HCT116 (cell line): ENCODE measurements around the gene AAK1. TPM values are rescaled to one million over a fixed set of nuclear protein-coding genes. Genes with fewer than 3 reads are reported as not detected.
A peak's percentile ranks its signal among the peaks of the same experiment; 100 is the strongest.

Source experiments
- ATAC-seq: fragments of 200-7000 bp; cut with Tn5 transposase; 2 replicates; pipeline ENCODE4 v1.9.1; 2020; ENCODE audit warnings: mild to moderate bottlenecking, moderate library complexity
- BruUV-seq: library from RNA; stranded (reverse); fragments of 400-500 nt; replicated peaks from 2 replicates; lab custom pipeline; 2021; lab: Mats Ljungman, UMichigan
- CTCF ChIA-PET: fragments of 300-600 bp; sonication (Branson Sonifier 250); formaldehyde crosslinking; loops from one replicate; lab custom pipeline; 2021; ENCODE audit warnings: antibody characterized with exemption; lab: Charles Lee
- POLR2A ChIA-PET: fragments of 300-600, 350-600 bp; sonication (Branson Sonifier 250); formaldehyde crosslinking; loops from one replicate; lab custom pipeline; 2021; ENCODE audit warnings: antibody characterized with exemption; lab: Charles Lee
- RAD21 ChIA-PET, 2 experiments: fragments of 300-600 bp; sonication (Branson Sonifier 250); formaldehyde crosslinking; loops; one replicate each; lab custom pipeline; 2023; ENCODE audit warnings: low total read pairs in 2 of 2; ENCODE audit not compliant: uncharacterized antibody in 2 of 2, unreplicated experiment in 2 of 2, low non-redundant PET in 1 of 2; lab: Charles Lee
- DNase-seq: peaks from one replicate; pipeline ENCODE4 v3.0.0-alpha.2; 2010; ENCODE audit warnings: low read depth, low spot score
- H2AFZ ChIP-seq: fragments of 200-600 bp; shearing (Covaris generic), sonication (generic); 2 replicates; pipeline ENCODE4 v1.6.1; 2017; ENCODE audit warnings: low read depth, mixed run types, mixed read lengths, antibody characterized with exemption, low read length; ENCODE audit not compliant: poor library complexity, severe bottlenecking
- H3K27ac ChIP-seq: 2 replicates; pipeline ENCODE4 v1.5.1; 2012; ENCODE audit warnings: low read depth, low read length
- H3K27me3 ChIP-seq: fragments of 200-600 bp; sonication (generic); 2 replicates; pipeline ENCODE4 v1.6.1; 2016; ENCODE audit warnings: mixed run types, low read length, mixed read lengths; ENCODE audit not compliant: insufficient read depth
- H3K36me3 ChIP-seq, 2 experiments: fragments of 200-500 bp in 1 of 2; fragments of 200-600 bp in 1 of 2; sonication (Bioruptor generic) in 1 of 2; sonication (generic) in 1 of 2; 2 replicates each; pipeline versions ENCODE4 v1.5.1 to v1.6.1; 2014 to 2016; ENCODE audit warnings: low read length in 2 of 2, inconsistent platforms in 1 of 2, mixed read lengths in 1 of 2, mixed run types in 1 of 2; ENCODE audit not compliant: insufficient read depth in 2 of 2, control insufficient read depth in 1 of 2
- H3K4me1 ChIP-seq, 2 experiments: fragments of 200-600 bp in 1 of 2; sonication (generic) in 1 of 2; 2 replicates each; pipeline versions ENCODE4 v1.5.1 to v1.6.1; 2012 to 2017; ENCODE audit warnings: low read length in 2 of 2, inconsistent platforms in 1 of 2, mild to moderate bottlenecking in 1 of 2, mixed read lengths in 1 of 2, mixed run types in 1 of 2, moderate library complexity in 1 of 2; ENCODE audit not compliant: insufficient read depth in 2 of 2, control insufficient read depth in 1 of 2
- H3K4me2 ChIP-seq: fragments of 200-600 bp; sonication (generic); 2 replicates; pipeline ENCODE4 v1.6.1; 2017; ENCODE audit warnings: mixed run types, low read length, mixed read lengths
- H3K4me3 ChIP-seq, 2 experiments: fragments of 200-600 bp in 1 of 2; sonication (generic) in 1 of 2; replicated peaks in 1 of 2; 2 replicates each; pipeline ENCODE4 v1.5.1; 2011 to 2016; ENCODE audit warnings: low read length in 2 of 2, control low read depth in 1 of 2, low read depth in 1 of 2, mild to moderate bottlenecking in 1 of 2, mixed read lengths in 1 of 2, mixed run types in 1 of 2
- H3K79me2 ChIP-seq: fragments of 200-600 bp; sonication (generic); 2 replicates; pipeline ENCODE4 v1.6.1; 2017; ENCODE audit warnings: mild to moderate bottlenecking, mixed run types, low read length, moderate library complexity, mixed read lengths; ENCODE audit not compliant: insufficient read depth
- H3K9ac ChIP-seq: fragments of 200-600 bp; sonication (generic); 2 replicates; pipeline ENCODE4 v1.6.1; 2016; ENCODE audit warnings: low read length, mixed read lengths
- H3K9me2 ChIP-seq: fragments of 200-600 bp; sonication (generic), shearing (Covaris generic); 2 replicates; pipeline ENCODE4 v1.6.1; 2017; ENCODE audit warnings: mixed run types, mild to moderate bottlenecking, moderate library complexity; ENCODE audit not compliant: insufficient read depth
- H3K9me3 ChIP-seq, 2 experiments: fragments of 200-500 bp in 1 of 2; fragments of 200-600 bp in 1 of 2; sonication (Bioruptor generic) in 1 of 2; sonication (generic) in 1 of 2; 2 replicates each; pipeline ENCODE4 v1.6.1; 2014 to 2017; ENCODE audit warnings: low read length in 2 of 2, mixed read lengths in 2 of 2, inconsistent platforms in 1 of 2, low read depth in 1 of 2, mild to moderate bottlenecking in 1 of 2, mixed run types in 1 of 2, moderate library complexity in 1 of 2; ENCODE audit not compliant: control insufficient read depth in 1 of 2, insufficient read depth in 1 of 2
- H4K20me1 ChIP-seq: fragments of 200-600 bp; sonication (generic), shearing (Covaris generic); 2 replicates; pipeline ENCODE4 v1.6.1; 2017; ENCODE audit warnings: mixed run types, mild to moderate bottlenecking, moderate library complexity; ENCODE audit not compliant: insufficient read depth
- CBX3 ChIP-seq: IDR thresholded peaks from 2 replicates; pipeline ENCODE4 v1.6.1; 2012; ENCODE audit warnings: low read depth
- CEBPB ChIP-seq: IDR thresholded peaks from 2 replicates; pipeline ENCODE4 v1.6.1; 2012; ENCODE audit warnings: low read depth
- EGR1 ChIP-seq: IDR thresholded peaks from 2 replicates; pipeline ENCODE4 v1.6.1; 2012; ENCODE audit warnings: low read depth
- ELF1 ChIP-seq: IDR thresholded peaks from 2 replicates; pipeline ENCODE4 v1.6.1; 2012; ENCODE audit warnings: low read depth, borderline replicate concordance
- EZH2 ChIP-seq: fragments of 200-600 bp; sonication (generic); IDR thresholded peaks from 2 replicates; pipeline ENCODE4 v1.6.1; 2017; ENCODE audit warnings: antibody characterized with exemption, mixed run types
- EZH2phosphoT487 ChIP-seq: fragments of 200-600 bp; IDR thresholded peaks from 2 replicates; pipeline ENCODE4 v1.6.1; 2018; ENCODE audit warnings: antibody characterized with exemption, borderline replicate concordance
- FOSL1 ChIP-seq: IDR thresholded peaks from 2 replicates; pipeline ENCODE4 v1.6.1; 2012; ENCODE audit warnings: low read depth
- JUND ChIP-seq: IDR thresholded peaks from 2 replicates; pipeline ENCODE4 v1.6.1; 2012
- MAX ChIP-seq: IDR thresholded peaks from 2 replicates; pipeline ENCODE4 v1.6.1; 2012
- POLR2A ChIP-seq: IDR thresholded peaks from 2 replicates; pipeline ENCODE4 v1.7.0; 2011; ENCODE audit warnings: borderline replicate concordance; ENCODE audit not compliant: insufficient read depth, insufficient read length; ENCODE audit errors: extremely low read depth
- POLR2AphosphoS5 ChIP-seq: IDR thresholded peaks from 2 replicates; pipeline ENCODE4 v1.6.1; 2011; ENCODE audit warnings: mild to moderate bottlenecking, low read depth, low read length, moderate library complexity
- REST ChIP-seq: IDR thresholded peaks from 2 replicates; pipeline ENCODE4 v1.6.1; 2012; ENCODE audit warnings: low read depth
- SIN3A ChIP-seq: IDR thresholded peaks from 2 replicates; pipeline ENCODE4 v1.6.1; 2012; ENCODE audit warnings: low read depth
- SP1 ChIP-seq: IDR thresholded peaks from 2 replicates; pipeline ENCODE4 v1.6.1; 2012; ENCODE audit warnings: low read depth
- SRF ChIP-seq: IDR thresholded peaks from 2 replicates; pipeline ENCODE4 v1.6.1; 2012; ENCODE audit warnings: low read depth
- YY1 ChIP-seq: IDR thresholded peaks from 2 replicates; pipeline ENCODE4 v1.6.1; 2011; ENCODE audit warnings: low read length, low read depth, moderate library complexity, mild to moderate bottlenecking; ENCODE audit not compliant: insufficient replicate concordance; ENCODE audit errors: extremely low read depth
- ZFX ChIP-seq: fragments of 450-650 bp; IDR thresholded peaks from 2 replicates; pipeline ENCODE4 v1.6.1; 2017
- intact Hi-C: fragments of 100-400 bp; cut with micrococcal nuclease; formaldehyde crosslinking; loops from 2 replicates; pipeline ENCODE4 v1.10.0; 2022
- total RNA-seq: library from RNA; stranded (reverse); gene quantifications from one replicate; pipeline ENCODE4 v1.2.1, GENCODE V29; 2021; ENCODE audit not compliant: unreplicated experiment
- TF ChIP-seq, protein P1 (sequence below): IDR thresholded peaks from 2 replicates; pipeline ENCODE4 v1.6.1; 2012
- TF ChIP-seq, protein P2 (sequence below), 3 experiments: fragments of 200-600 bp in 1 of 3; sonication (generic) in 1 of 3; IDR thresholded peaks in 2 of 3; conservative IDR thresholded peaks in 1 of 3; 2 replicates each; pipeline ENCODE4 v1.5.1; 2012 to 2017; ENCODE audit warnings: low read depth in 2 of 3, low read length in 2 of 3, antibody characterized with exemption in 1 of 3, borderline replicate concordance in 1 of 3, control low read depth in 1 of 3, mild to moderate bottlenecking in 1 of 3, mixed read lengths in 1 of 3, mixed run types in 1 of 3, moderate library complexity in 1 of 3; ENCODE audit not compliant: insufficient read depth in 1 of 3

The AAK1 gene
- total RNA-seq, 1 experiment from 2014 or later: 32.0 TPM

DNA sequence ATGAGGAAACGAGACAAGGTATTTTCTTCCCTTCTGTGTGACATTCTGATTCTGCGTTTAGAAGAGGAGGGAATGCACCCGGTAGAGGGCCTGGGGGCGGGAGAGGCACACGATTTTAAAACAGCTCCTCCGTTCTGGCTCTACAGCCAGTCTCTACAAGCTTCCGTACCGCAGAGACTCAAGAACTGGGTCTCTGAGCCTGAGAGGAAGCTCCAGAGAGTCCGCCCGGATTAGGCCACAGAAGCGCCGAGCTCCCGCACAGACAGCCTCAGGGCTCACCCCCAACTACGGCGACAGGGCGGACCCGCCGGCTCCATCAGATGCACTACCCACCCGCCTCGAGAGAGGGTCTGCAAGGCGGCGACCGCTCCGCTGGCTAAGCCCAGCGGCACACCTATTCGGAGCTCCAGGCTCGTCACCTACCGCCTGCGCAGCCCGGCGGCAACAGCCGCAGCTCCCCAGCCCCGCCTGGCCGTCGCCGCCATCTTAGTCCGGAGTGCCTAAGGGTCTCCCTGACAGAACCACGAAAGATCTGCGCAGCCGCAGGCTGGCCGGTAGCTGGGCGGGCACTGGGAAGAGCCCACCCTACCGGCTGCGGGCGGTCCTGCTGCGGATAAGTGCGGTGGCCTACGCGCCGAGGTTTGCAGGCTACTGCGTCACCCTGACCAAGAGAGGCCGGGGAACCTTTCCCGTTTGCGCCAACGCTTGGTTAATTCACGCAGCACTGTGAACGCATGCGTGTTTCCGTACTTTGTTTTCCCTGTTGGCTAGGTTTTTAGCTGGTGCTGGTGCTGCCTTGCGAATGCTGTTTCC, 206.4 kb downstream of the AAK1 start, which contains the start of gene NFU1:
Gene NFU1, minus strand, starts transcription at position 498 of the 813 bp plus-strand sequence. Its CDS starts 13 bp downstream, at position 485.
- ChIA-PET POLR2A (interaction anchor here (0.8 to 1.4 kb wide), 4 partner anchors 12 to 494 kb away, joined by 3 to 4 read pairs (median 3); no protein-coding TSS in a partner anchor), CTCF (interaction anchor here (0.9 to 2.2 kb wide), 3 partner anchors 48 to 277 kb away, joined by 3 to 5 read pairs (median 3); no protein-coding TSS in a partner anchor)
- no peak for TF ChIP-seq EZH2
- TF ChIP-seq JUND: no peak
- TF ChIP-seq, protein P1, sequence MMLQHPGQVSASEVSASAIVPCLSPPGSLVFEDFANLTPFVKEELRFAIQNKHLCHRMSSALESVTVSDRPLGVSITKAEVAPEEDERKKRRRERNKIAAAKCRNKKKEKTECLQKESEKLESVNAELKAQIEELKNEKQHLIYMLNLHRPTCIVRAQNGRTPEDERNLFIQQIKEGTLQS: no peak
- no peak for TF ChIP-seq ELF1
- TF ChIP-seq, protein P2, sequence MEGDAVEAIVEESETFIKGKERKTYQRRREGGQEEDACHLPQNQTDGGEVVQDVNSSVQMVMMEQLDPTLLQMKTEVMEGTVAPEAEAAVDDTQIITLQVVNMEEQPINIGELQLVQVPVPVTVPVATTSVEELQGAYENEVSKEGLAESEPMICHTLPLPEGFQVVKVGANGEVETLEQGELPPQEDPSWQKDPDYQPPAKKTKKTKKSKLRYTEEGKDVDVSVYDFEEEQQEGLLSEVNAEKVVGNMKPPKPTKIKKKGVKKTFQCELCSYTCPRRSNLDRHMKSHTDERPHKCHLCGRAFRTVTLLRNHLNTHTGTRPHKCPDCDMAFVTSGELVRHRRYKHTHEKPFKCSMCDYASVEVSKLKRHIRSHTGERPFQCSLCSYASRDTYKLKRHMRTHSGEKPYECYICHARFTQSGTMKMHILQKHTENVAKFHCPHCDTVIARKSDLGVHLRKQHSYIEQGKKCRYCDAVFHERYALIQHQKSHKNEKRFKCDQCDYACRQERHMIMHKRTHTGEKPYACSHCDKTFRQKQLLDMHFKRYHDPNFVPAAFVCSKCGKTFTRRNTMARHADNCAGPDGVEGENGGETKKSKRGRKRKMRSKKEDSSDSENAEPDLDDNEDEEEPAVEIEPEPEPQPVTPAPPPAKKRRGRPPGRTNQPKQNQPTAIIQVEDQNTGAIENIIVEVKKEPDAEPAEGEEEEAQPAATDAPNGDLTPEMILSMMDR (IDR thresholded peaks at IDR 0.05 in 2 of 3, conservative IDR thresholded peaks at IDR 0.05 in 1 of 3; ENCODE audit: borderline replicate concordance in 1 of 3, insufficient read depth in 1 of 3, low read depth in 2 of 3, low read length in 2 of 3): peak in 2 of 3 experiments; percentile 37 to 63; a peak in 4 of 6 replicates
- TF ChIP-seq SP1: no peak
- peak; percentile 93 for TF ChIP-seq POLR2A
- peak; percentile 14; the same call in 1 of the 2 replicates for TF ChIP-seq SIN3A
- TF ChIP-seq EGR1: no peak
- peak; percentile 96 for TF ChIP-seq YY1
- no peak; the same call in 1 of the 2 replicates for TF ChIP-seq CEBPB
- peak; percentile 93 for TF ChIP-seq ZFX
- TF ChIP-seq REST: no peak
- 0 out of 2 replicates have a peak, but pooled peaks have one; percentile 9 for TF ChIP-seq CBX3
- TF ChIP-seq SRF: no peak
- peak; percentile 97 for TF ChIP-seq POLR2AphosphoS5
- no peak for TF ChIP-seq FOSL1
- TF ChIP-seq MAX: peak; percentile 37
- TF ChIP-seq EZH2phosphoT487: no peak

More for the DNA sequence above, 206.4 kb downstream of the AAK1 start, which contains the start of gene NFU1:
- Histone ChIP-seq H3K4me2 (peak within 1 kb of the TSS; percentile 88), H4K20me1 (no peaks in the 10 kb centered on the region), H3K9ac (peak within 1 kb of the TSS; percentile 78), H2AFZ (peak within 1 kb of the TSS; percentile 65), H3K27me3 (no peaks in the 10 kb centered on the region), H3K4me1 (peaks cover 9 to 24% of the 10 kb centered on the region in 2 experiments; a peak in 3 of 4 replicates), H3K36me3 (no peaks in the 10 kb centered on the region; a peak in 1 of 4 replicates), H3K9me2 (no peaks in the 10 kb centered on the region), H3K4me3 (peak within 1 kb of the TSS; percentile 75 to 94), H3K79me2 (peaks cover 22% of the 10 kb centered on the region), H3K27ac (peak within 1 kb of the TSS; percentile 92), H3K9me3 (no peaks in the 10 kb centered on the region)
- RAD21 ChIA-PET: no interaction called here
- peak; percentile 97 for ATAC-seq
- DNase-seq: peak; percentile 84
- BruUV-seq: TSS peak; percentile 71
- intact Hi-C loops: no loop called here
